ENCODE data around the gene CGB5.

CGB5 gene

GRCh38 chr19:49085020-49085867 is 41.6 kb downstream of the CGB5 start, which contains the start of gene SNRNP70:
SNRNP70 (plus strand) TSS chr19:49085451; CDS start chr19:49086415, 964 bp downstream.
- DNase-seq (ENCODE audit: low read depth in 4 of 4, low spot score in 1 of 4): peak; percentile 96 to 98 (median 97)

- no peak for DNase-seq (ENCODE audit: low read depth in 4 of 4, low spot score in 1 of 4)
These were observed 42.2 kb downstream of the CGB5 start for GRCh38 chr19:49085868-49086232.

- no peak for DNase-seq (ENCODE audit: low read depth in 4 of 4, low spot score in 1 of 4)
These were observed 42.6 kb downstream of the CGB5 start for GRCh38 chr19:49086296-49086695.

GRCh38 chr19:49091391-49092038 is 47.9 kb downstream of the CGB5 start:
- no peak for DNase-seq (ENCODE audit: low read depth in 4 of 4, low spot score in 1 of 4)

- no peak for DNase-seq (ENCODE audit: low read depth in 4 of 4, low spot score in 1 of 4)
These were observed 49.0 kb downstream of the CGB5 start for GRCh38 chr19:49092686-49093085.

All from stimulated activated CD4-positive, alpha-beta T cell treated with anti-CD3 and anti-CD28 coated beads, Interleukin-1b, Interleukin-23, amount 100 ng/mL, for 24 hours (primary cell).